Transverse colon (tissue), 4 donors: ENCODE results near the gene FOXP1.

Experiments used
- CTCF ChIP-seq, 5 experiments: fragments of 200-600 bp in 3 of 5; fragments of 450-650 bp in 2 of 5; sonication (generic) in 3 of 5; IDR thresholded peaks; 1 replicate in 2 of 5; 2 replicates in 3 of 5; pipeline ENCODE4 v1.5.1; 2016 to 2017; ENCODE audit warnings: antibody characterized with exemption in 5 of 5, inconsistent platforms in 3 of 5, mild to moderate bottlenecking in 2 of 5, moderate library complexity in 1 of 5
- POLR2AphosphoS5 ChIP-seq, 3 donors: sonication (generic); formaldehyde crosslinking; IDR thresholded peaks; one replicate each; pipeline ENCODE4 v1.6.1; 2016; ENCODE audit warnings: antibody characterized with exemption in 3 of 3

- no peak for TF ChIP-seq POLR2AphosphoS5 (IDR thresholded peaks at IDR 0.05)
- no peak for TF ChIP-seq CTCF (IDR thresholded peaks at IDR 0.05)
Measured at GRCh38 chr3:71525391-71525790, 58.1 kb downstream of the FOXP1 start.
